GM12873 (cell line): ENCODE measurements around the gene CYP1A2.

Source experiments
- CTCF ChIP-seq: IDR thresholded peaks from 2 replicates; pipeline ENCODE4 v1.5.1; 2012; ENCODE audit warnings: low read depth, mild to moderate bottlenecking, moderate library complexity, low read length, control low read depth; ENCODE audit not compliant: insufficient read depth; ENCODE audit errors: missing control alignments

The CYP1A2 gene

GRCh38 chr15:74785194-74786032 lies 36.8 kb downstream of the CYP1A2 start:
- peak; percentile 14 for TF ChIP-seq CTCF

GRCh38 chr15:74786551-74787165 lies 38.0 kb downstream of the CYP1A2 start:
- TF ChIP-seq CTCF, result no peak

GRCh38 chr15:74787251-74788041 lies 38.8 kb downstream of the CYP1A2 start:
- TF ChIP-seq CTCF, result peak; percentile 92

GRCh38 chr15:74788042-74788682 lies 39.5 kb downstream of the CYP1A2 start:
- TF ChIP-seq CTCF, result no peak

GRCh38 chr15:74788683-74789151 lies 40.1 kb downstream of the CYP1A2 start:
- no peak for TF ChIP-seq CTCF

- no peak for TF ChIP-seq CTCF
Measured at GRCh38 chr15:74789171-74789631, 40.6 kb downstream of the CYP1A2 start.
